GM06990 (cell line): ENCODE data around the gene MAGEC3.

Experiments
- DNase-seq: peaks from one replicate; pipeline ENCODE4 v3.0.0-alpha.2; 2011; ENCODE audit not compliant: insufficient read length; ENCODE audit errors: extremely low read depth
- H3K27me3 ChIP-seq: replicated peaks from 2 replicates; pipeline ENCODE4 v1.6.0; 2011; ENCODE audit warnings: low read length; ENCODE audit not compliant: control insufficient read depth, insufficient read depth
- H3K36me3 ChIP-seq: 2 replicates; pipeline ENCODE4 v1.5.1; 2011; ENCODE audit warnings: low read length; ENCODE audit not compliant: control insufficient read depth, insufficient read depth
- H3K4me3 ChIP-seq: replicated peaks from 2 replicates; pipeline ENCODE4 v1.5.1; 2011; ENCODE audit warnings: low read depth, mild to moderate bottlenecking, control low read depth, low read length
- TF ChIP-seq, protein P1 (sequence below): IDR thresholded peaks from 2 replicates; pipeline ENCODE4 v1.5.1; 2011; ENCODE audit warnings: low read length, control low read depth, mild to moderate bottlenecking, inconsistent platforms; ENCODE audit not compliant: insufficient read depth, poor library complexity, severe bottlenecking

The MAGEC3 gene, protein sequence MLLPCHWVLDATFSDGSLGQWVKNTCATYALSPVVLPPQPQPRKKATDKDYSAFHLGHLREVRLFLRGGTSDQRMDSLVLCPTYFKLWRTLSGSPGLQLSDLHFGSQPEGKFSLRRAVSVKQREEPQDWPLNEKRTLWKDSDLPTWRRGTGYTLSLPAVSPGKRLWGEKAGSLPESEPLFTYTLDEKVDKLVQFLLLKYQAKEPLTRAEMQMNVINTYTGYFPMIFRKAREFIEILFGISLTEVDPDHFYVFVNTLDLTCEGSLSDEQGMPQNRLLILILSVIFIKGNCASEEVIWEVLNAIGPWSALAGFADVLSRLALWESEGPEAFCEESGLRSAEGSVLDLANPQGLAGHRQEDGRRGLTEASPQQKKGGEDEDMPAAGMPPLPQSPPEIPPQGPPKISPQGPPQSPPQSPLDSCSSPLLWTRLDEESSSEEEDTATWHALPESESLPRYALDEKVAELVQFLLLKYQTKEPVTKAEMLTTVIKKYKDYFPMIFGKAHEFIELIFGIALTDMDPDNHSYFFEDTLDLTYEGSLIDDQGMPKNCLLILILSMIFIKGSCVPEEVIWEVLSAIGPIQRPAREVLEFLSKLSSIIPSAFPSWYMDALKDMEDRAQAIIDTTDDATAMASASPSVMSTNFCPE

DNA sequence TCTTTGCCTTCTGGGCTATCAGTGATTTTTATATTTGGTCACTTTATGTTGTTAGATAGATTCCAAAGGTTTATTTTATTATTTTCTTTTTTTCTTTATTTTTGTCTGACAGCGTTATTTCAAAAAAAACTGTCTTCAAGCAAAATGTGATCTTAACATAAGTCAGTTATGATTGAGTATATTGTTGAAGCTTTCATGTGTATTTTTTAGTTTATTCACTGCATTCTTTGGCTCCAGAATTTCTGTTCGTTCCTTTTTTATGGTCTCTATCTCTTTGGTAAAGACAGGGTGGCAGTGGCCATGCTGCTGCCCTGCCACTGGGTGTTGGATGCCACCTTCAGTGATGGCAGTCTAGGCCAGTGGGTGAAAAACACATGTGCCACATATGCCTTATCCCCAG lies at the start of gene MAGEC3:
Gene MAGEC3, plus strand, starts transcription at position 301 of the 400 bp plus-strand sequence. Its CDS starts 0 bp downstream, at position 301.
- Histone ChIP-seq H3K36me3 (no peaks in the 10 kb centered on the region), H3K27me3 (no peaks in the 10 kb centered on the region), H3K4me3 (no peak within 1 kb of the TSS)
- DNase-seq: no peak
- TF ChIP-seq, protein P1, sequence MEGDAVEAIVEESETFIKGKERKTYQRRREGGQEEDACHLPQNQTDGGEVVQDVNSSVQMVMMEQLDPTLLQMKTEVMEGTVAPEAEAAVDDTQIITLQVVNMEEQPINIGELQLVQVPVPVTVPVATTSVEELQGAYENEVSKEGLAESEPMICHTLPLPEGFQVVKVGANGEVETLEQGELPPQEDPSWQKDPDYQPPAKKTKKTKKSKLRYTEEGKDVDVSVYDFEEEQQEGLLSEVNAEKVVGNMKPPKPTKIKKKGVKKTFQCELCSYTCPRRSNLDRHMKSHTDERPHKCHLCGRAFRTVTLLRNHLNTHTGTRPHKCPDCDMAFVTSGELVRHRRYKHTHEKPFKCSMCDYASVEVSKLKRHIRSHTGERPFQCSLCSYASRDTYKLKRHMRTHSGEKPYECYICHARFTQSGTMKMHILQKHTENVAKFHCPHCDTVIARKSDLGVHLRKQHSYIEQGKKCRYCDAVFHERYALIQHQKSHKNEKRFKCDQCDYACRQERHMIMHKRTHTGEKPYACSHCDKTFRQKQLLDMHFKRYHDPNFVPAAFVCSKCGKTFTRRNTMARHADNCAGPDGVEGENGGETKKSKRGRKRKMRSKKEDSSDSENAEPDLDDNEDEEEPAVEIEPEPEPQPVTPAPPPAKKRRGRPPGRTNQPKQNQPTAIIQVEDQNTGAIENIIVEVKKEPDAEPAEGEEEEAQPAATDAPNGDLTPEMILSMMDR: no peak

- Histone ChIP-seq H3K27me3 (no peaks in the 10 kb centered on the region), H3K36me3 (no peaks in the 10 kb centered on the region), H3K4me3 (no peak overlapping the region)
- TF ChIP-seq, protein P1: no peak
- no peak for DNase-seq
Measured at GRCh38 chrX:141791856-141792255, 46.3 kb upstream of the MAGEC3 start.

GRCh38 chrX:141811438-141811837 lies 26.7 kb upstream of the MAGEC3 start:
- no peak overlapping the region for H3K4me3 ChIP-seq
- no peaks in the 10 kb centered on the region for H3K36me3 ChIP-seq
- DNase-seq: no peak
- H3K27me3 ChIP-seq: no peaks in the 10 kb centered on the region
- TF ChIP-seq, protein P1: no peak

DNA sequence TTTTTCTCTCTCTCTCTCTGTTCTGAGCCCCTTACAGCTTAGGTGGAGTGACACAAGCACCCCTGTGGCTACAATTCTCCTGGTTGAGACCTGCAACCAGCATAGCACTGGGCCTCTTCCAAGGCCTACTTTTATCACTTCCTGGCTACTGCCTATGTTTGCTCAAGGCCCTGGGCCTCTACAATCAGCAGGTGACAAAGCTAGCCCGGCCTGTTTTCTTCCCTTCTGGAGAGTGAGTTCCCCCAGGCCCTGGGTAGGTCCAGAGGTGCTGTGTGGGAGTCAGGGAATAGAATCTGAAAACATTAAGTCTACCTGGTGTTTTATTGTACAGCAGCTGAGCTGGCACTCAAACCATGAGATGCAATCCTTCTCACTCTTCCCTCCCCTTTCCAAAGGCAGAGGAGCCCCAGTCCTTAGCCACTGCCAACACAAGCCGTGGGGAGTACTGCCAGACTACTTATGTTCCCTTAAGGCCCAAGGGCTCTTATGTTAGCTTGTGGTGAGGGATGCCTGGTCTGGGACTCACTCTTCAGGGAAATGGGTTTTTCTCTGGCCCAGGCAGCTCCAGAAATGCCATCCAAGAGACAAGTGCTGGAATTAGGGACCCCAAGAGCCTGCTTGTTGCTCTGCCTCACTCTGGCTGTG lies 23.8 kb upstream of the MAGEC3 start:
- no peak for DNase-seq
- TF ChIP-seq, protein P1: no peak
- H3K4me3 ChIP-seq: no peak overlapping the region
- no peaks in the 10 kb centered on the region for H3K36me3 ChIP-seq
- no peaks in the 10 kb centered on the region for H3K27me3 ChIP-seq

- Histone ChIP-seq H3K4me3 (no peak overlapping the region), H3K36me3 (no peaks in the 10 kb centered on the region), H3K27me3 (no peaks in the 10 kb centered on the region)
- TF ChIP-seq, protein P1: no peak
- no peak for DNase-seq
Measured at GRCh38 chrX:141815904-141816303, 22.2 kb upstream of the MAGEC3 start.
